Hypothalamus (tissue), 51 donors: ENCODE measurements around the gene MRAP2.

Source experiments
- DNase-seq, 51 donors: peaks; one replicate each; lab custom pipeline; 2025; lab: John Stamatoyannopoulos, UW

Gene MRAP2, protein sequence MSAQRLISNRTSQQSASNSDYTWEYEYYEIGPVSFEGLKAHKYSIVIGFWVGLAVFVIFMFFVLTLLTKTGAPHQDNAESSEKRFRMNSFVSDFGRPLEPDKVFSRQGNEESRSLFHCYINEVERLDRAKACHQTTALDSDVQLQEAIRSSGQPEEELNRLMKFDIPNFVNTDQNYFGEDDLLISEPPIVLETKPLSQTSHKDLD

DNA sequence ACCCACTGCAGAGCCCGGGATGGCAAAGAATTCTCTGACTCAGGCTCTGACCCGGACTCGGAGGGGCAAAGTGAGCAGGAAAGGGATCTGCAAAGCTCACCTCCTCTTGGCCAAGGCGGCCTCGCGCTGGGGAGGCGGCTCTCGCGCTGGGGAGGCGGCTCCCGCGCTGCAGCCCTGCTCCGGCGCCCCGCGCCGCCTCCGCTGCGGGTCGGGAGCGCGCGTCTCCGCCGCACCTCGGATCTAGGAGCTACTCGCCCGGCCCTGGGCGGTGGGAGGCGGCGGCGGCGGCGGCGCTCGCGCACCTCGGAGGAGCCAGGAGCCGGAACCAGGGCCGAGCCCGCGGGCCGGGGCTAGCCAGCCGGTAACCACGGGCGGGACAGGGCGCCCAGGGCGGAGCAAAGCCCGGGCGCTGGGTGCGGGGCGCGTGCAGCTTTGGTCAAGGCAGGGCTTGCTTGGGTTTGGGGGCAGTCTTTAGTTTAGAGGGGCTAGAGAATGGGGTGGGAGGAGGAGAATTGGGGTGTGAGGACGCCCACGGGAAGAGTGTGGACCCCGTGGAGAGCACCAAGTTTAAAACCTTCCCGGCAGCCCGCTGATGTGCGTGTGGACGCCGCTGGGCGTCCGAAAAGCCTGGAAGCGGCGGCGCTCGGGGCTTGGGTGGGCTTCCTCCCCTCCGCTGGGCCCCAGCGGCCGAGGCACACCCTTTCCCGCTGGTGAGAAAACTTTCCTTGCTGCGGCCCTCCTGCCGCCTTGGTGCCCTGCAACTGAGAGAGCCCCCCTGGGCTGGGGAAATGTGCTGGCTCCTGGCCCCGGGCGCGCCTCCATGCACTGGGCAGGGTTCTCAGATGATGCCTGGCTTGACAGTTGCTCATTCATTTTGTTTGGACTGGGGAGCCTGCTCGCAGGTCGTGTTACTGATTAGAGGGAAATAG is at the start of gene MRAP2:
Gene MRAP2 (plus strand): TSS at position 250 of the 929 bp plus-strand sequence. CDS start 21,547 bp downstream, outside the sequence.
- DNase-seq, result peak in 15 of 51 donors; percentile 3 to 38 (median 12)

DNA sequence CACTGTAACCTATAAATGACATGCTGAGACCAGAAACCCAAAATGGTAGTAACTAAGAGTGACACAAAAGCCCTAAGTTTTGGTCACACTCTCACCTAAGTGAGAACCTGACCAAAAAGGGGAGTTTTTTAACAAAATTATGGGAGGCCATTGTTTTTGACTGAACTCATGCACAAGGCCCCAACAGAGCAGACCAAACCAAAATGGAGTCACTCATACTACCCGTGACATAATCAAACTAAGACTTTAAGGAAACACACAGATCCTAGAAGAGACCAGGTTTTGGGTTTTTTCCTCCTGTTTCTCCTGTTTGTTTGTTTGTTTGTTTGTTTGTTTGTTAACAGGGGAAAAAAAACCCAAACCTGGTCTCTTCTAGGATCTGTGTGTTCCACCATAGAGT is 49.2 kb upstream of the MRAP2 start:
- no peak for DNase-seq

DNA sequence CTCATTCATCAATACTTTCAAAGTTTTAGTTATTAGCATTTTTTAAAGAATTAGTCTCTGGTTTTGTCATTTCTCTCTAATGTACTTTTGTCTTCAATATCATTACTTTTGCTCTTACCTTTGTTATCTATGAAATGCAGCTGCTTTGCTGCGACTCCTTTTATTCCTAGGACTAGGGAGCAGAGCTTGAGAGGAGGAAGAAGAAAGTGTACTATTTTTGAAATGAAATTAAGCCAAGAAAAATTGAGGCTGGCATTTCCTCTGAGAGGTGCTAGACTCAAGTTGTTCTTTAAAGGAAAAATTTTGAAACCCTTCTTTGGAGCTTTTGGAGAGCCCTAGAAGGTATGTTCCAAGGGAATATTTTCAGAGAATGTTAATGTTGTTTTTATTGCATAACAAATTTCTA is 48.3 kb upstream of the MRAP2 start:
- DNase-seq, result no peak

DNA sequence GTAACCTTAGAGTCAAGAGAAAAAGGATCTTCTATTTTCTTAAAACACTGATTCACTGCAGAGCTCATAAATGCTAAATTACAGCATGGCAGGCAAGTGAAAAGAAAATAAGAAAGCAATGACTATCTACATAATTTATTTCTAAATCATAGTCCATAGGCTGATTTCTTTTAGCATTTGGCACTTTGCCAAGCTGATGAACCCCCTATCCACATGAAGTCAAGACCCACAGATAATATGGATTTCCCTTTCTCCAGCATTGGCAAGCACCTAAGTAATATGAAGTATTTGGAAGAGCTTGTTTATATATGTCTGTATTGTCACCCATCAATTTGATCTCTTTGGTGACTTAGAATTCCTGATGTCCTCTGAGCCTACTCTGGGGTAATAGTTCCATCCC is 47.9 kb upstream of the MRAP2 start:
- DNase-seq, result no peak

DNA sequence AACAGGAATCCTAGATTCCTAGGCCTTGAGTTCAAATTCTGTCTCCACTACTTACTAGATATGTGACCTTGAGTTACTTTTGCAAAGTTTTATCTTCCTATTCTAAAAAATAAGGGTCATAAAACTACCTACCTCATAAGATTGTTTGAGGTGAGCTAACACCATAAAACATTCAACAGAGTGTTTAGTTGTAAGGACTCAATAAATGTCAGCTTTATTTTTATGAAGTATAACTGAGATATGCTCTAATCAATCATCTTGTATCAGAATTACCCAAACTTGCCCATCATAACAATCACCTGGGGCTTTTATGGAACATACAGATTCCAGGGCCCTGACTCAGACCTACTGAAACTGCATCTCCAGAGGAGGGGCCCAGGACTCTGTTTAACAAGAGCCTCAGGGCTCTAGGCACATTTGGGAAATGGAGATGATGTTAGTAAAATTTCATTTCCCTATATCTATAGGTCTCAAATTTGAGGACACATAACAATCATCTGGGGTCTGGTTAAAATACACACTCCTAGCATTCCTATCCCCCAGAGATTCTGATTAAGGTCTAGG is 35.5 kb upstream of the MRAP2 start:
- DNase-seq, result no peak

DNA sequence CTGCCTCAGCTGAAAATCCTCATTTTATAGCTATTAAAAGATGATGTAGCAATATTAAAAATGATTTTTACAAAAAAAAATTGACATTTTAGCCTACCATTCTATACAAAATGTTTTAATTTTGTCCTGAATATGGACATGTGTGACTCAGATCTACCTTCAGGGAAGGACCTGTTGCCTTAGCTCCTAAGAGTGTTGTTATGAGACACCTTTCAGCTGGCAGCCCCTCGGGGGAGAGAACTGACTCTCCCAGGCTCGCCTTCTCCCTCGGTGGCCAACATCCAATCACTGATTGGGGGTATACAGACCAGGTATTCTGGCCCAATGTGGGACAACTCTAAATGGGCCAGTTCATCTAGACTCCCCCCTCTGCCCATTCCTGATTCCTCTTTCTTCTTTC is 32.5 kb upstream of the MRAP2 start:
- DNase-seq, result no peak

DNA sequence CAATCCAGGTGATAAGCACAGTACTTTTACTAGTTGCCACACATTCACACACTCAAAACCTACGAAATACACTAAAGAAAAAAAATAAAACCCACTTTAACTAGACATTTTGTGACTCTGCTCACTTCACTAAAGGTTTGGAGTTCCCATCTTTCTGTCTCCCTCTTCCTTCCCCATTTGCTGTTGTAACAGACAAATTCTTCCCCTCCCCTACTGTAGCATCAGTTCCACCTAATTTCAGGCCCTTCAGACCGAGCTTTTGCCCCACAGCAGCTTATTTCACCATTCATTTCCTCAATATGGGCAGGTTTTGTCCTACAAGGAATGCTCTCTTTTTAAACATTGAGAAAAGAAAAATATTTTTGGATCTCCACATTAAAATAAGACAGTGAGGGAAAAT is 31.3 kb upstream of the MRAP2 start:
- DNase-seq, result no peak

DNA sequence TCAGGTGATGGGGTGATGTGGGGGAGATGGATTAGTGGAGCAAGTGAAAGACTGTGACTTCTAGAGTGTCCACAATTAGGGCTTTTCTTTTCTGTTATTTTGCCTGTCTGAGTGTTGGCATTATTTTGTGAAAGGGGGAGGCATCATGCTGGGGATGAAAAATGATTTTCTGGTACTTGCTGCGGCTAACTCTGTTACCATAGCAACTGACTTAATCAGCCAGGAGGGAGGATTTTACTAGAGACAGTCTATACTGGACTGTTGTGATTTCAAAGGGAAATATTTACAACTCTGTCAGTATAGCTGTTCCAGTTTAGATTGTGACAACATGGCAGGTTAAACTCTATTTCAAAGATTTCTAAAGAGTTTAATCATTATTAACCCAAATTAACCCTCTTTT is 30.4 kb upstream of the MRAP2 start:
- DNase-seq, result no peak

DNA sequence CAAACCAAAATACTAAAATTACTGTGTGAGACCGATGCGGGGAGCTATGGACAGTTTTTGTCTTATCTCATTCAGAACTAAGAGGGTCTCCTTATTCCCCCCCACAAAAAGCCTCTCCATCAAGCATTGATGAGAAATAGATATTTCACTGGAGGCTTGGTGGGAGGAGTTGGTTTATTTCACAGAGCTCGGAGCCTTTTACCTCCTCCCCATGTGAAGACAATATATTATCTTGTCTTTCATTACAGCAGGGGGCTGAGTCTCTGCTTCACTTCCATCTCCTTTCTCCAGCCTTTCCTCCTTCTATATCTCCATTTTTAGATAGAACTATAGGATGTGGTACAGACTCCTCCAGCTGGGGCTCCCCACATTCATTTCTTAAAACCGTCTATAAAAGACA is 29.9 kb upstream of the MRAP2 start:
- DNase-seq, result no peak

DNA sequence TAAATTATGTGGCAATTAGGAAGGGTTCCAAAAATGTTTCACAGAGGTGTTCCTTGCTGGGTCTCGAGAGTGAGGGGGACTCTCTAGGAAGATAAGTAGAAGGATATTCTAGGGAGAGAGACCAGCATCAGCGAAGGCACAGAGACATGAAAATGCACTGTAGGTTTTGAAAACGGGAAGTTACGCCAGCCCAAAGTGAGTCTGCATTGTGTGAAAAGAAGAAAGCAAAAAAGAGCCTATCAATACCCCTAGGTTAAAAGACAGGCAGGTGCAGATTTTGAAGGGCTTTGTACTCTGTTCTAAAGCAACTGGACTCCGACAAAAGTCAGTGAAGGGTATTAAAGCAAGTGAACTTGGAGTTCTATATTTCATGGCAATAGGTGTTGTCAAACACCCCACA is 25.7 kb upstream of the MRAP2 start:
- no peak for DNase-seq

DNA sequence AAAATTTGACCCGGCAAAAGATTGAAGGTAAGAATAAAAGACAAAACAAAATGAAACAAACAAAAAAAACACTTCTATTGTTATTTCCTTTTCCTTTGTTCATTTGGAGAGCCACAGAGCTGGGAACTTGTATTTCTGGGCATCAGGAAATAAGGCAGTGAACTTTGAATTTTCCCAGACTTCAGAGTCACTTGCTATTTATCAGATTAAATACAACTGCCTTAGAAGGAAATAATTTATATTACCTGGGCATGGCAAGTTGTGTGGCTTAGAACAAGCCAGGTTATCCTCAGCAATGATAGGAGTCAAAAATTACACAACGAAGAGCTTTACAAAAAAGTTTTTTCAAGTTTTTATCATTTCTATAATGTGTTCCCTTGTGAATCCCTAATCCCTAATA is 20.2 kb upstream of the MRAP2 start:
- DNase-seq, result no peak

DNA sequence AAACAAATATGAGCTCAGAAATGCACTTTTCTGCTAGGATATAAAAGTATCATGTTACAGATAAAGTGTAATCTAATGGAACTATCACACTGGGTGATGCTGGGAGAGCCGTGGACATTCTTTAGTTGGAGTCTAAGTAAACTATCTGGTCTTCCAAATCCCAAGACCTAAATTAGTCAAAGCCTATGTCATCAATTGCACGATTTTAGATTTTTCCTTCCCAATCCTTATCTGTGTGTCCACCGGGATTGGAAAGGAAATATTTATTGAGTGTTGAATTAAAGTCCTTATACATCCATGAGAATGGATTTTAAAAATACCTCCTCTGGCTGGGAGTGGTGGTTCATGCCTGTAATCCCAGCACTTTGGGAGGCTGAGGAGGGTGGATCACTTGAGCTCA is 19.6 kb upstream of the MRAP2 start:
- no peak for DNase-seq

DNA sequence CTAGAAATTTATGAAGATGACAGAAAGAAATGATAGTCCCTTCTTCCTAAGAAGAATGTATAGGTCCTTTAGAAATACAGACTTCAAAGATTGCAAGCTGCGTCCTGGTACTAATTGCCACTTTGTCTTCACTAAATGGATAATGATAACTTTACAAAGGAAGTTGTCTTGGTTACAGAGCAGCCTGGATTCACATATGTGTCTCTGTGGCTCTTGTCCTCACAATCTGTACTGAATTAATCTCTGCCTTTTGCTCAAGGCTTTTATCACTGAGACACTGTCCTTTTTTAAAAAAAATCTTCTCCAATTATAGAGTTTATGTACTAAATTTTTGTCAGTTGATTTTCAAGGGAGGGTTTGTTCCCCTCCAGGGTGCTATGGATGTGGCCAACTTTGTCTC is 17.5 kb upstream of the MRAP2 start:
- no peak for DNase-seq

DNA sequence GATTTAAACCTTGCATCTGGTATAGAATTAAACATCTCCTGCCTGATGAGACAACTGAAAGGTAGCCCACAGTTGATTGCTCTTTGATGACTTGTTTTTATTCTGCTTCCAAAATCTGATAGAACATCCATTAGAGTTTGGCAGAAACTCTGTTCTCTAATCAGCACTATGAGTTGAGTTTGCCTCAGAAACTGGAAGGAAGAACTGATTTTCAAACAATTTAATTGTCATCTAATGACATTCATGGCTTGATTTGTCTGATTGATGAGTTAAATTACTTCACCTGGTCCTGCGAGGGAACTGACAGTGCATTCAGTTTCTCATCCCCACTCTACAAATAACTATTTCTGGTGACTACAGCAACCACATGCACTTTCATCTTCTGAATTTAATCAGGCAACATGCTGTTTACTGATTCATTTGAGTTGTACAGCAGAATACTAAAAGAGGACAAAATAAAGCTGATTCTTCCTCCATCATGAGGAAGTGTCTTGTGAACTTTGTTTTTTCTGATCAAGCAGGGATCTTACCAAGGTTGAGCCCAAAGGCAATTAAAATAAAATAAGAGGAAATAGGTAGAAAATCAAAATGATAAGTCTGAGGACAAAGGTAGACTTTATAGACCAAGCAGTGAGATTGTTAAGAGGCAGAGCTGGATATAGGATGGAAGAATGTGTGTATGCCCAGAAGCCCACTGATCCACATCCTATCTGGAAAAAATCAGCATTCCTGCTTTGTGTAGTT is 15.7 kb upstream of the MRAP2 start:
- DNase-seq, result no peak

DNA sequence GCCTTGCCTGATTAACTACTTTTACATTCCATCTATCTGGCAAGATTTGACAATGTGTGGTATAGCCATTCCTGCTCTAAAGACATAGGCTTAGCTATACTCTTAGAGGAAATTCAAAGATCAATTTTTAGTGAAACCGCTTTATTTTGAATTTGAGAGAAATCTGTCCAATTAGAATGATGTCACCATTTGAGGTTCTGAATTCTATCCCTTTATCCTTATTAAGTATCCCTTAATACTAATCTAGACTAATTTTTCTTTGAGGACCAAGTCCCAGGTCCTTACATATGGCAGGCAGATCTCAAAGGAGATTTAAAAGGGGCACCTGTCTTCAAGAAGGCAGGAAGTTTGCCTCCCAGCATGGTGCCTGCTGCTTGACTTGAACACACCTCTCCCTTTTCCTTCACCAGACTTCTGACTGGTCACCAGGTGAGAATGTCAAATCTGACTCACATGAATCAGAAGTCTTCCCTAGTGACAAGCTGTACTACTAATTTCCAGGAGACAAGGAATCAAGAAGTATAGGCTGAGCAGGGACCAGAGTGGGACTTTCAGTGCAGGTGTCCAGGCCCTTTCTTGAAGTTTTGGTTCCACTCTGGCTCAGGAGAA is 15.0 kb upstream of the MRAP2 start:
- no peak for DNase-seq

DNA sequence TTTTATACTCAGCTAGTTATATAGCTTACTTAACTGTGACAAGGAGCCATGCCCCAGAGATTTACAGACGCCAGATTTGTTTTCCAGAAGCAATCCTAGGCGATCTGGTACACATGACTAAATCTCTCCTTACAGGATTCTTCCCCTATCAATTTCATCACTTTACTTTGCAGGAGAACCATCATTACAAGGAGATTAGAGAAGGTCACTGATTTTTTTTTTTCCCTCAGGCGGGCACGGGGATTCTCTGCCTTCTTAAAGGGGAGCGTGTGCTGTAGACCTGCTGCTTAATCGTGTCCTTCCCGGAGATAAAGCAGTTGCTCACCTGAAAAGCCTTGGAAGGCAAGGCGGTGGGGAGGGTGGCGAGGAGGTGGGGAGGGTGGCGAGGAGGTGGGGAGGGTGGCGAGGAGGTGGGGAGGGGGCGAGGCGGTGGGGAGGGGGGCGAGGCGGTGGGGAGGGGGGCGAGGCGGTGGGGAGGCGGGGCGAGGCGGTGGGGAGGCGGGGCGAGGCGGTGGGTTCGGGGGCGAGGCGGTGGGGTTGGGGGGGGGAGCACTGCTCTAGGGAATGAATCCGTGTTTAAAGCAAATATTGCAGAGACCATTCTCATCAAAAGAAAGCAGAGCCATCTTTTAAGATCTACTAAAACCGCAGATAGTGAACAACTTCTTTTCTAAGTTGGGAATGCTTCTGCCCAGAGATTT is 14.3 kb upstream of the MRAP2 start:
- no peak for DNase-seq

DNA sequence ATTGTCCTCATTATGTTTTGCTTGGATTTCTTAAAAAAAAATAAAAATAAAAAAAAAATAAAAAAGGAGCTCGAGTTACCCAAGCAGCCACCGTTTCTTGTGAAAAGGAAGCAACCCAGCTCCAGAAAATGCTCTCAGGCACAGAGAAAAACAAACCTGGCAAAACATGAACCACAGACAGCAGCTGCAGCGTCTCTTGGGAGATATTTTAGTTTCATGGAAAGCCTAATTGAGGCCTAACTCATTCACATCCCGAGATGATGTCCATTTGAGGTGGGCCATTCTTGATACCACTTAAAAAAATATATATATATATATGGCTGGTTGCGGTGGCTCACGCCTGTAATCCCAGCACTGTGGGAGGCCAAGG is 13.7 kb upstream of the MRAP2 start:
- DNase-seq, result no peak

DNA sequence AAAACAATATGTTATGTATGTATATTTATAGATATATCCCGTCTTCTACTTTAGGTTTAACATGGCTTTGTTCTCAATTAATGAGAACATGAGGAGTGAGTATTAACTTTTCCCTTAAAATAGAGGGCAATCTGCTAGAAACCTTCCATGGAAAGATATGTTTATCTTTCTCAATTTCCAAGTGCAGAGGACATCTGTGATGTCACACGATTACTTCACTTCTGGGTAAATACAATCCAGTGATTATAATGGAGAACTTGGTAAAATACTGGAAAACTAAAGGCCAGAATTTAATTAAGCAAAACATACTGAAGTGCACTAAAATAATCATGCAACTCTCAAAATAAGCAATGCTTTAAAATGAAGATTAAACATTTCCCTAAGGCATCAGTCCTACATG is 11.9 kb upstream of the MRAP2 start:
- DNase-seq, result no peak

DNA sequence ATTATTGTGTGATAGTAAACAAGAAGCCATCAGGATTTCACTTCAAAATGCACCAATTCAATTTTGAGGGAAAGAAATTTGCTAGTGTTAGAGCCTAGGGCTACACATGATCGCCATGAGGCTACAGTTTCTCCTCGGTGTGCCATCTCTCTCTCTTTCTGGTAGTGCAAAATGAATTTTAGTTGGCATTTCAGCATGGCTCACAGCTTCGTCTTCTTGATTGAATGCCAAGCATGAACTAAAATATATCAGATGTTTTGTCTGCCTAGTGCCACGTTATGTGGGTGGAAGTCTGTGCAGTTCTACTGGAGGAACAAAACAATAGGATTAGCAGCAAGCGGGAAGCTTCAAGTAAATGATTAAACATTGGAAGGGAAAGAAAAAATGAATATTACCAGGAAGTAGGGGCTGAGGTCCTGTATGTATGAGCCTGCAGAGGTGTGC is 6.8 kb upstream of the MRAP2 start:
- peak in 1 of 51 donors; percentile 32 for DNase-seq
